Medulla oblongata (tissue), 1 donor: ENCODE measurements around the gene USH2A.

ENCODE experiments used
- DNase-seq: peaks from one replicate; pipeline ENCODE4 v3.0.0-alpha.2; 2015; ENCODE audit errors: extremely low spot score

The USH2A gene

GRCh38 chr1:216281757-216282156 is 141.5 kb downstream of the USH2A start:
- DNase-seq = no peak

GRCh38 chr1:216270086-216270773 is 153.0 kb downstream of the USH2A start:
- no peak for DNase-seq

- no peak for DNase-seq
Observed at GRCh38 chr1:216261631-216262030, 161.6 kb downstream of the USH2A start.

- no peak for DNase-seq
Observed at GRCh38 chr1:216258856-216259255, 164.4 kb downstream of the USH2A start.

GRCh38 chr1:216258386-216258785 is 164.9 kb downstream of the USH2A start:
- DNase-seq = no peak

GRCh38 chr1:216250861-216251260 is 172.4 kb downstream of the USH2A start:
- no peak for DNase-seq

GRCh38 chr1:216248628-216249027 is 174.6 kb downstream of the USH2A start:
- no peak for DNase-seq

GRCh38 chr1:216247937-216248336 is 175.3 kb downstream of the USH2A start:
- DNase-seq = no peak

GRCh38 chr1:216246577-216247203 is 176.6 kb downstream of the USH2A start:
- DNase-seq = no peak

- no peak for DNase-seq
Observed at GRCh38 chr1:216238844-216239243, 184.4 kb downstream of the USH2A start.

GRCh38 chr1:216237927-216238542 is 185.2 kb downstream of the USH2A start:
- no peak for DNase-seq

- no peak for DNase-seq
Observed at GRCh38 chr1:216224233-216224632, 199.0 kb downstream of the USH2A start.

- DNase-seq = no peak
Observed at GRCh38 chr1:216223486-216223885, 199.8 kb downstream of the USH2A start.

GRCh38 chr1:216222288-216222687 is 201.0 kb downstream of the USH2A start:
- no peak for DNase-seq

GRCh38 chr1:216221260-216221700 is 202.0 kb downstream of the USH2A start:
- DNase-seq = peak; percentile 94

- DNase-seq = no peak
Observed at GRCh38 chr1:216216305-216216704, 206.9 kb downstream of the USH2A start.

GRCh38 chr1:216215169-216215568 is 208.1 kb downstream of the USH2A start:
- DNase-seq = no peak

GRCh38 chr1:216212826-216213225 is 210.4 kb downstream of the USH2A start:
- DNase-seq = no peak

- DNase-seq = no peak
Observed at GRCh38 chr1:216210081-216210480, 213.2 kb downstream of the USH2A start.

GRCh38 chr1:216209125-216209524 is 214.1 kb downstream of the USH2A start:
- no peak for DNase-seq

GRCh38 chr1:216207154-216207553 is 216.1 kb downstream of the USH2A start:
- no peak for DNase-seq

GRCh38 chr1:216205176-216205575 is 218.1 kb downstream of the USH2A start:
- no peak for DNase-seq

GRCh38 chr1:216201946-216202345 is 221.3 kb downstream of the USH2A start:
- DNase-seq = no peak
